WTC11 (cell line): Measurements from ENCODE around the gene KDM1B. TPM values are rescaled to one million over a fixed set of nuclear protein-coding genes. Genes with fewer than 3 reads are reported as not detected.
A peak's percentile ranks its signal among the peaks of the same experiment; 100 is the strongest.

Experiments
- ATAC-seq: fragments of 200-7000 bp; cut with Tn5 transposase; 2 replicates; pipeline ENCODE4 v1.10.0; 2021; ENCODE audit warnings: mild to moderate bottlenecking, moderate library complexity
- CTCF ChIA-PET: fragments of 300-600 bp; sonication (Branson Sonifier 250); formaldehyde crosslinking; loops from one replicate; lab custom pipeline; 2021; ENCODE audit warnings: antibody characterized with exemption; lab: Charles Lee
- POLR2A ChIA-PET: fragments of 350-600 bp; sonication (Branson Sonifier 250); formaldehyde crosslinking; loops from one replicate; lab custom pipeline; 2021; ENCODE audit warnings: antibody characterized with exemption; lab: Charles Lee
- DNase-seq: peaks from one replicate; pipeline ENCODE4 v3.0.0; 2021; ENCODE audit warnings: low spot score
- H3K27ac Mint-ChIP-seq: 2 replicates; pipeline ENCODE4 v1.8.0; 2021; ENCODE audit warnings: mixed read lengths
- H3K27me3 Mint-ChIP-seq: 2 replicates; pipeline ENCODE4 v1.8.0; 2021; ENCODE audit warnings: low read depth, mild to moderate bottlenecking, moderate library complexity, mixed read lengths
- H3K36me3 Mint-ChIP-seq: 2 replicates; pipeline ENCODE4 v1.8.0; 2021; ENCODE audit warnings: mixed read lengths
- H3K4me1 Mint-ChIP-seq: 2 replicates; pipeline ENCODE4 v1.8.0; 2022; ENCODE audit warnings: mixed read lengths
- H3K4me3 Mint-ChIP-seq: 2 replicates; pipeline ENCODE4 v1.8.0; 2021; ENCODE audit warnings: mild to moderate bottlenecking, moderate library complexity, mixed read lengths
- H3K9me3 Mint-ChIP-seq: 2 replicates; pipeline ENCODE4 v1.8.0; 2021; ENCODE audit warnings: mixed read lengths
- ATF2 ChIP-seq: sonication (generic); formaldehyde crosslinking; IDR thresholded peaks from 2 replicates; pipeline ENCODE4 v1.8.1; 2022; ENCODE audit warnings: low read depth, missing genetic modification reagents, borderline replicate concordance
- ELF4 ChIP-seq: sonication (generic); formaldehyde crosslinking; IDR thresholded peaks from 2 replicates; pipeline ENCODE4 v1.8.1; 2022; ENCODE audit warnings: low read depth, mild to moderate bottlenecking, moderate library complexity, missing genetic modification reagents
- EMX1 ChIP-seq: fragments of 250-450 bp; sonication (Bioruptor Pico); IDR thresholded peaks from 2 replicates; pipeline ENCODE4 v1.8.0; 2021; ENCODE audit warnings: mild to moderate bottlenecking
- FOXK1 ChIP-seq: sonication (generic); formaldehyde crosslinking; IDR thresholded peaks from 2 replicates; pipeline ENCODE4 v1.8.0; 2022; ENCODE audit warnings: mild to moderate bottlenecking, moderate library complexity, missing genetic modification reagents
- HMGA2 ChIP-seq: fragments of 250-450 bp; sonication (Bioruptor Pico); IDR thresholded peaks from 2 replicates; pipeline ENCODE4 v1.4.0; 2021; ENCODE audit warnings: mild to moderate bottlenecking, moderate library complexity
- JAZF1 ChIP-seq: fragments of 250-450 bp; sonication (Bioruptor Pico); IDR thresholded peaks from 2 replicates; pipeline ENCODE4 v1.9.0; 2021; ENCODE audit warnings: moderate library complexity, mild to moderate bottlenecking, inconsistent platforms
- NFE2L1 ChIP-seq: sonication (generic); formaldehyde crosslinking; IDR thresholded peaks from 2 replicates; pipeline ENCODE4 v1.8.1; 2023; ENCODE audit warnings: missing genetic modification reagents
- NR1H2 ChIP-seq: sonication (generic); formaldehyde crosslinking; IDR thresholded peaks from 2 replicates; pipeline ENCODE4 v1.9.0; 2021; ENCODE audit warnings: mild to moderate bottlenecking, moderate library complexity, missing genetic modification reagents
- NR2C2 ChIP-seq: sonication (generic); formaldehyde crosslinking; IDR thresholded peaks from 2 replicates; pipeline ENCODE4 v1.8.0; 2022; ENCODE audit warnings: mild to moderate bottlenecking, missing genetic modification reagents
- OVOL2 ChIP-seq: fragments of 250-450 bp; sonication (Bioruptor Pico); IDR thresholded peaks from 2 replicates; pipeline ENCODE4 v1.9.0; 2021; ENCODE audit warnings: mild to moderate bottlenecking, borderline replicate concordance
- SOX15 ChIP-seq: fragments of 250-450 bp; sonication (Bioruptor Pico); IDR thresholded peaks from 2 replicates; pipeline ENCODE4 v1.9.0; 2021; ENCODE audit warnings: mild to moderate bottlenecking
- TEAD4 ChIP-seq: sonication (generic); formaldehyde crosslinking; IDR thresholded peaks from 2 replicates; pipeline ENCODE4 v1.8.0; 2022; ENCODE audit warnings: mild to moderate bottlenecking, missing genetic modification reagents
- ZNF138 ChIP-seq: sonication (generic); formaldehyde crosslinking; conservative IDR thresholded peaks from 2 replicates; pipeline ENCODE4 v1.8.1; 2022; ENCODE audit warnings: mild to moderate bottlenecking, moderate library complexity, missing genetic modification reagents
- ZNF219 ChIP-seq: sonication (generic); formaldehyde crosslinking; IDR thresholded peaks from 2 replicates; pipeline ENCODE4 v1.8.0; 2023; ENCODE audit warnings: missing genetic modification reagents, mild to moderate bottlenecking, borderline replicate concordance
- ZNF263 ChIP-seq: sonication (generic); formaldehyde crosslinking; IDR thresholded peaks from 2 replicates; pipeline ENCODE4 v1.8.1; 2022; ENCODE audit warnings: low read depth, mild to moderate bottlenecking, moderate library complexity, missing genetic modification reagents
- total RNA-seq: library from RNA; stranded (reverse); gene quantifications from 3 replicates; pipeline ENCODE4 v1.2.3, GENCODE V29; 2021
- TF ChIP-seq, protein P1 (sequence below): sonication (generic); formaldehyde crosslinking; IDR thresholded peaks from 2 replicates; pipeline ENCODE4 v1.8.0; 2023; ENCODE audit warnings: mild to moderate bottlenecking, missing genetic modification reagents
- TF ChIP-seq, protein P2 (sequence below): sonication (generic); formaldehyde crosslinking; IDR thresholded peaks from 2 replicates; pipeline ENCODE4 v1.8.0; 2022; ENCODE audit warnings: mild to moderate bottlenecking, missing genetic modification reagents
- TF ChIP-seq, protein P3 (sequence below): sonication (generic); formaldehyde crosslinking; IDR thresholded peaks from 2 replicates; pipeline ENCODE4 v1.8.0; 2023; ENCODE audit warnings: missing genetic modification reagents
- TF ChIP-seq, protein P4 (sequence below): sonication (generic); formaldehyde crosslinking; IDR thresholded peaks from 2 replicates; pipeline ENCODE4 v1.8.1; 2023; ENCODE audit warnings: mild to moderate bottlenecking, missing genetic modification reagents, moderate library complexity
- TF ChIP-seq, protein P5 (sequence below): fragments of 250-450 bp; sonication (Bioruptor Pico); IDR thresholded peaks from 2 replicates; pipeline ENCODE4 v1.9.0; 2021; ENCODE audit warnings: mild to moderate bottlenecking
- TF ChIP-seq, protein P6 (sequence below): fragments of 250-450 bp; sonication (Bioruptor Pico); IDR thresholded peaks from 2 replicates; pipeline ENCODE4 v1.8.0; 2021; ENCODE audit warnings: mild to moderate bottlenecking
- TF ChIP-seq, protein P7 (sequence below): fragments of 250-450 bp; sonication (Bioruptor Pico); IDR thresholded peaks from 2 replicates; pipeline ENCODE4 v1.9.0; 2021; ENCODE audit warnings: mild to moderate bottlenecking, borderline replicate concordance

KDM1B gene
- total RNA-seq, 1 experiment from 2014 or later, result 6.7 TPM

- H3K27ac Mint-ChIP-seq, result no peak within 1 kb of the TSS
- ChIA-PET CTCF (interaction anchor here (0.6 to 2.7 kb wide), 49 partner anchors 9 to 522 kb away, joined by 3 to 15 read pairs (median 4); partner anchors contain the start of genes KDM1B, KIF13A, RNF144B and TPMT), POLR2A (interaction anchor here (0.9 to 1.7 kb wide), 2 partner anchors 135 to 522 kb away, joined by 3 to 4 read pairs; partner anchors contain the start of genes FAM8A1 and KIF13A)
- peaks cover 23% of the 10 kb centered on the region for H3K27me3 Mint-ChIP-seq
- DNase-seq (peak; percentile 83), ATAC-seq (peak; percentile 92)
- H3K9me3 Mint-ChIP-seq, result no peaks in the 10 kb centered on the region
- peak within 1 kb of the TSS; percentile 58 for H3K4me3 Mint-ChIP-seq
- no peaks in the 10 kb centered on the region for H3K36me3 Mint-ChIP-seq
- H3K4me1 Mint-ChIP-seq, result peaks cover 9% of the 10 kb centered on the region
- TF ChIP-seq, protein P1, sequence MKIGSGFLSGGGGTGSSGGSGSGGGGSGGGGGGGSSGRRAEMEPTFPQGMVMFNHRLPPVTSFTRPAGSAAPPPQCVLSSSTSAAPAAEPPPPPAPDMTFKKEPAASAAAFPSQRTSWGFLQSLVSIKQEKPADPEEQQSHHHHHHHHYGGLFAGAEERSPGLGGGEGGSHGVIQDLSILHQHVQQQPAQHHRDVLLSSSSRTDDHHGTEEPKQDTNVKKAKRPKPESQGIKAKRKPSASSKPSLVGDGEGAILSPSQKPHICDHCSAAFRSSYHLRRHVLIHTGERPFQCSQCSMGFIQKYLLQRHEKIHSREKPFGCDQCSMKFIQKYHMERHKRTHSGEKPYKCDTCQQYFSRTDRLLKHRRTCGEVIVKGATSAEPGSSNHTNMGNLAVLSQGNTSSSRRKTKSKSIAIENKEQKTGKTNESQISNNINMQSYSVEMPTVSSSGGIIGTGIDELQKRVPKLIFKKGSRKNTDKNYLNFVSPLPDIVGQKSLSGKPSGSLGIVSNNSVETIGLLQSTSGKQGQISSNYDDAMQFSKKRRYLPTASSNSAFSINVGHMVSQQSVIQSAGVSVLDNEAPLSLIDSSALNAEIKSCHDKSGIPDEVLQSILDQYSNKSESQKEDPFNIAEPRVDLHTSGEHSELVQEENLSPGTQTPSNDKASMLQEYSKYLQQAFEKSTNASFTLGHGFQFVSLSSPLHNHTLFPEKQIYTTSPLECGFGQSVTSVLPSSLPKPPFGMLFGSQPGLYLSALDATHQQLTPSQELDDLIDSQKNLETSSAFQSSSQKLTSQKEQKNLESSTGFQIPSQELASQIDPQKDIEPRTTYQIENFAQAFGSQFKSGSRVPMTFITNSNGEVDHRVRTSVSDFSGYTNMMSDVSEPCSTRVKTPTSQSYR (CRISPR knock-in tag), result peak; percentile 91
- TF ChIP-seq ZNF219 (CRISPR knock-in tag) (no peak; the same call in 1 of the 2 replicates), EMX1 (CRISPR knock-in tag) (no peak), HMGA2 (CRISPR knock-in tag) (no peak), ZNF138 (CRISPR knock-in tag) (peak; percentile 99), NR2C2 (CRISPR knock-in tag) (peak; percentile 69), TEAD4 (CRISPR knock-in tag) (peak; percentile 54; the same call in 1 of the 2 replicates), OVOL2 (CRISPR knock-in tag) (no peak), NFE2L1 (CRISPR knock-in tag) (peak; percentile 98), JAZF1 (CRISPR knock-in tag) (no peak), ATF2 (peak; percentile 85; the same call in 1 of the 2 replicates), NR1H2 (CRISPR knock-in tag) (no peak), ELF4 (CRISPR knock-in tag) (peak; percentile 95), SOX15 (CRISPR knock-in tag) (no peak), ZNF263 (CRISPR knock-in tag) (peak; percentile 72), FOXK1 (CRISPR knock-in tag) (peak; percentile 97)
- TF ChIP-seq, protein P2, sequence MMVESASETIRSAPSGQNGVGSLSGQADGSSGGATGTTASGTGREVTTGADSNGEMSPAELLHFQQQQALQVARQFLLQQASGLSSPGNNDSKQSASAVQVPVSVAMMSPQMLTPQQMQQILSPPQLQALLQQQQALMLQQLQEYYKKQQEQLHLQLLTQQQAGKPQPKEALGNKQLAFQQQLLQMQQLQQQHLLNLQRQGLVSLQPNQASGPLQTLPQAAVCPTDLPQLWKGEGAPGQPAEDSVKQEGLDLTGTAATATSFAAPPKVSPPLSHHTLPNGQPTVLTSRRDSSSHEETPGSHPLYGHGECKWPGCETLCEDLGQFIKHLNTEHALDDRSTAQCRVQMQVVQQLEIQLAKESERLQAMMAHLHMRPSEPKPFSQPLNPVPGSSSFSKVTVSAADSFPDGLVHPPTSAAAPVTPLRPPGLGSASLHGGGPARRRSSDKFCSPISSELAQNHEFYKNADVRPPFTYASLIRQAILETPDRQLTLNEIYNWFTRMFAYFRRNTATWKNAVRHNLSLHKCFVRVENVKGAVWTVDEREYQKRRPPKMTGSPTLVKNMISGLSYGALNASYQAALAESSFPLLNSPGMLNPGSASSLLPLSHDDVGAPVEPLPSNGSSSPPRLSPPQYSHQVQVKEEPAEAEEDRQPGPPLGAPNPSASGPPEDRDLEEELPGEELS (CRISPR knock-in tag), result peak; percentile 97
- TF ChIP-seq, protein P3, sequence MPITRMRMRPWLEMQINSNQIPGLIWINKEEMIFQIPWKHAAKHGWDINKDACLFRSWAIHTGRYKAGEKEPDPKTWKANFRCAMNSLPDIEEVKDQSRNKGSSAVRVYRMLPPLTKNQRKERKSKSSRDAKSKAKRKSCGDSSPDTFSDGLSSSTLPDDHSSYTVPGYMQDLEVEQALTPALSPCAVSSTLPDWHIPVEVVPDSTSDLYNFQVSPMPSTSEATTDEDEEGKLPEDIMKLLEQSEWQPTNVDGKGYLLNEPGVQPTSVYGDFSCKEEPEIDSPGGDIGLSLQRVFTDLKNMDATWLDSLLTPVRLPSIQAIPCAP, result peak; percentile 95
- TF ChIP-seq, protein P4, sequence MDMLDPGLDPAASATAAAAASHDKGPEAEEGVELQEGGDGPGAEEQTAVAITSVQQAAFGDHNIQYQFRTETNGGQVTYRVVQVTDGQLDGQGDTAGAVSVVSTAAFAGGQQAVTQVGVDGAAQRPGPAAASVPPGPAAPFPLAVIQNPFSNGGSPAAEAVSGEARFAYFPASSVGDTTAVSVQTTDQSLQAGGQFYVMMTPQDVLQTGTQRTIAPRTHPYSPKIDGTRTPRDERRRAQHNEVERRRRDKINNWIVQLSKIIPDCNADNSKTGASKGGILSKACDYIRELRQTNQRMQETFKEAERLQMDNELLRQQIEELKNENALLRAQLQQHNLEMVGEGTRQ (CRISPR knock-in tag), result peak; percentile 94
- TF ChIP-seq, protein P5, sequence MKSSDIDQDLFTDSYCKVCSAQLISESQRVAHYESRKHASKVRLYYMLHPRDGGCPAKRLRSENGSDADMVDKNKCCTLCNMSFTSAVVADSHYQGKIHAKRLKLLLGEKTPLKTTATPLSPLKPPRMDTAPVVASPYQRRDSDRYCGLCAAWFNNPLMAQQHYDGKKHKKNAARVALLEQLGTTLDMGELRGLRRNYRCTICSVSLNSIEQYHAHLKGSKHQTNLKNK (CRISPR knock-in tag), result no peak
- TF ChIP-seq, protein P6, sequence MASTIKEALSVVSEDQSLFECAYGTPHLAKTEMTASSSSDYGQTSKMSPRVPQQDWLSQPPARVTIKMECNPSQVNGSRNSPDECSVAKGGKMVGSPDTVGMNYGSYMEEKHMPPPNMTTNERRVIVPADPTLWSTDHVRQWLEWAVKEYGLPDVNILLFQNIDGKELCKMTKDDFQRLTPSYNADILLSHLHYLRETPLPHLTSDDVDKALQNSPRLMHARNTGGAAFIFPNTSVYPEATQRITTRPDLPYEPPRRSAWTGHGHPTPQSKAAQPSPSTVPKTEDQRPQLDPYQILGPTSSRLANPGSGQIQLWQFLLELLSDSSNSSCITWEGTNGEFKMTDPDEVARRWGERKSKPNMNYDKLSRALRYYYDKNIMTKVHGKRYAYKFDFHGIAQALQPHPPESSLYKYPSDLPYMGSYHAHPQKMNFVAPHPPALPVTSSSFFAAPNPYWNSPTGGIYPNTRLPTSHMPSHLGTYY (CRISPR knock-in tag), result no peak
- TF ChIP-seq, protein P7, sequence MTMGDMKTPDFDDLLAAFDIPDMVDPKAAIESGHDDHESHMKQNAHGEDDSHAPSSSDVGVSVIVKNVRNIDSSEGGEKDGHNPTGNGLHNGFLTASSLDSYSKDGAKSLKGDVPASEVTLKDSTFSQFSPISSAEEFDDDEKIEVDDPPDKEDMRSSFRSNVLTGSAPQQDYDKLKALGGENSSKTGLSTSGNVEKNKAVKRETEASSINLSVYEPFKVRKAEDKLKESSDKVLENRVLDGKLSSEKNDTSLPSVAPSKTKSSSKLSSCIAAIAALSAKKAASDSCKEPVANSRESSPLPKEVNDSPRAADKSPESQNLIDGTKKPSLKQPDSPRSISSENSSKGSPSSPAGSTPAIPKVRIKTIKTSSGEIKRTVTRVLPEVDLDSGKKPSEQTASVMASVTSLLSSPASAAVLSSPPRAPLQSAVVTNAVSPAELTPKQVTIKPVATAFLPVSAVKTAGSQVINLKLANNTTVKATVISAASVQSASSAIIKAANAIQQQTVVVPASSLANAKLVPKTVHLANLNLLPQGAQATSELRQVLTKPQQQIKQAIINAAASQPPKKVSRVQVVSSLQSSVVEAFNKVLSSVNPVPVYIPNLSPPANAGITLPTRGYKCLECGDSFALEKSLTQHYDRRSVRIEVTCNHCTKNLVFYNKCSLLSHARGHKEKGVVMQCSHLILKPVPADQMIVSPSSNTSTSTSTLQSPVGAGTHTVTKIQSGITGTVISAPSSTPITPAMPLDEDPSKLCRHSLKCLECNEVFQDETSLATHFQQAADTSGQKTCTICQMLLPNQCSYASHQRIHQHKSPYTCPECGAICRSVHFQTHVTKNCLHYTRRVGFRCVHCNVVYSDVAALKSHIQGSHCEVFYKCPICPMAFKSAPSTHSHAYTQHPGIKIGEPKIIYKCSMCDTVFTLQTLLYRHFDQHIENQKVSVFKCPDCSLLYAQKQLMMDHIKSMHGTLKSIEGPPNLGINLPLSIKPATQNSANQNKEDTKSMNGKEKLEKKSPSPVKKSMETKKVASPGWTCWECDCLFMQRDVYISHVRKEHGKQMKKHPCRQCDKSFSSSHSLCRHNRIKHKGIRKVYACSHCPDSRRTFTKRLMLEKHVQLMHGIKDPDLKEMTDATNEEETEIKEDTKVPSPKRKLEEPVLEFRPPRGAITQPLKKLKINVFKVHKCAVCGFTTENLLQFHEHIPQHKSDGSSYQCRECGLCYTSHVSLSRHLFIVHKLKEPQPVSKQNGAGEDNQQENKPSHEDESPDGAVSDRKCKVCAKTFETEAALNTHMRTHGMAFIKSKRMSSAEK, result peak; percentile 86; the same call in 1 of the 2 replicates
Measured at GRCh38 chr6:18122128-18123093, 32.8 kb upstream of the KDM1B start, which contains the start of gene NHLRC1. Gene NHLRC1, minus strand, starts transcription at chr6:18122677. Its CDS starts 71 bp downstream, at chr6:18122606.
